Activated CD4-positive, alpha-beta T cell treated with anti-CD3 and anti-CD28 coated beads for 4 hours (primary cell): ENCODE measurements around the gene CD79A.
A peak's percentile ranks its signal among the peaks of the same experiment; 100 is the strongest.

Experiments
- DNase-seq, 2 donors: peaks; one replicate each; pipeline ENCODE4 v3.0.0-alpha.2; 2020

Gene CD79A

GRCh38 chr19:41886761-41887710 lies 10.0 kb downstream of the CD79A start:
- DNase-seq: peak; percentile 52 to 61

GRCh38 chr19:41887711-41888382 lies 10.8 kb downstream of the CD79A start:
- DNase-seq: peak; percentile 90 to 91

- DNase-seq: no peak
These were observed 11.8 kb downstream of the CD79A start for GRCh38 chr19:41888926-41889325.

GRCh38 chr19:41889896-41890295 lies 12.8 kb downstream of the CD79A start:
- DNase-seq: no peak

GRCh38 chr19:41890936-41891335 lies 13.9 kb downstream of the CD79A start:
- no peak for DNase-seq

- DNase-seq: no peak
These were observed 15.3 kb downstream of the CD79A start for GRCh38 chr19:41892173-41892902.

- no peak for DNase-seq
These were observed 16.8 kb downstream of the CD79A start for GRCh38 chr19:41893899-41894298.

GRCh38 chr19:41894350-41894749 lies 17.3 kb downstream of the CD79A start:
- no peak for DNase-seq

- DNase-seq: no peak
These were observed 18.9 kb downstream of the CD79A start for GRCh38 chr19:41895745-41896580.

- no peak for DNase-seq
These were observed 19.5 kb downstream of the CD79A start for GRCh38 chr19:41896581-41896942.

GRCh38 chr19:41897181-41897580 lies 20.1 kb downstream of the CD79A start:
- no peak for DNase-seq

- no peak for DNase-seq
These were observed 20.7 kb downstream of the CD79A start for GRCh38 chr19:41897820-41898219.

GRCh38 chr19:41898235-41898634 lies 21.2 kb downstream of the CD79A start:
- no peak for DNase-seq

GRCh38 chr19:41901707-41902360 lies 24.8 kb downstream of the CD79A start:
- DNase-seq: no peak

- DNase-seq: no peak
These were observed 25.5 kb downstream of the CD79A start for GRCh38 chr19:41902594-41902993.

- no peak for DNase-seq
These were observed 26.3 kb downstream of the CD79A start for GRCh38 chr19:41903193-41903953.

GRCh38 chr19:41904118-41904870 lies 27.2 kb downstream of the CD79A start:
- DNase-seq: no peak

- DNase-seq: no peak
These were observed 28.4 kb downstream of the CD79A start for GRCh38 chr19:41905273-41906002.

GRCh38 chr19:41906271-41906670 lies 29.2 kb downstream of the CD79A start:
- DNase-seq: no peak
